Breast epithelium (tissue), 3 donors: ENCODE data around the gene ALKBH3.

Experiments
- CTCF ChIP-seq, 3 donors: fragments of 450-650 bp; IDR thresholded peaks; one replicate each; pipeline ENCODE4 v1.5.1; 2016 to 2017; ENCODE audit warnings: antibody characterized with exemption in 3 of 3, mild to moderate bottlenecking in 3 of 3, moderate library complexity in 3 of 3
- POLR2AphosphoS5 ChIP-seq, 3 donors: sonication (generic); formaldehyde crosslinking; IDR thresholded peaks; one replicate each; pipeline ENCODE4 v1.6.1; 2017; ENCODE audit warnings: antibody characterized with exemption in 3 of 3

DNA sequence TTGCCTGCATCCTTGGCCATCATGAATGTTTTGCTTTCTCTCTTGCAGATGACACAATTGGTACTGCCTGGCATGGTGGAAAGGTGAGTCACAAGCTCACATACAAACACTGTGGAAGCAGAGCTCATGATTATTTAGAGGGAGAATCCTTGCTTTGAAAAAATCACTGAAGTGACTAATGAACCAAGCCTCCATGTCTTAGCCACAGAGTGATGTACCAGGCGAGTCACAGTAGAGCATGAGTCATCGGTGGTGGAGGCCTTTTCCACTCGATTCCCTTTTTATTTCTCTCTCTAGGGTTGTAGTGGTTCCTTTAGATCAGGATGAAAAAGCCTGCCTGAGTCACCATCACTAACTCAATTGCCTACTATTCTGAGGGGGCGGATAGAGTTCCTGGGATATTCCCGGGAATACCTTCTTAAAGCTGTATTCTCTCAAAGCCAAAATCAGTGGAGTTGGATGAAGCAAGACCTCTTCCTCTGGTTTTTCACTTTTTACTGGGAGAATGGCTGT is 49.6 kb upstream of the ALKBH3 start:
- no peak for TF ChIP-seq CTCF (IDR thresholded peaks at IDR 0.05)
- TF ChIP-seq POLR2AphosphoS5 (IDR thresholded peaks at IDR 0.05): no peak
